HEK293 (cell line): Measurements from ENCODE around the gene ZNF416.

Experiments
- SP2 ChIP-seq: fragments of 450-650 bp; formaldehyde crosslinking; IDR thresholded peaks from 2 replicates; pipeline ENCODE4 v1.5.1; 2016; ENCODE audit warnings: missing biosample characterization, missing genetic modification characterization
- ZNF138 ChIP-seq: fragments of 450-650 bp; formaldehyde crosslinking; IDR thresholded peaks from 2 replicates; pipeline ENCODE4 v1.5.1; 2016; ENCODE audit warnings: missing biosample characterization, missing genetic modification characterization, borderline replicate concordance
- ZNF140 ChIP-seq: fragments of 450-650 bp; formaldehyde crosslinking; IDR thresholded peaks from 2 replicates; pipeline ENCODE4 v1.5.1; 2016; ENCODE audit warnings: missing biosample characterization, missing genetic modification characterization
- ZNF274 ChIP-seq, 2 experiments: fragments of 200-500 bp in 1 of 2; fragments of 450-650 bp in 1 of 2; sonication (Bioruptor generic) in 1 of 2; formaldehyde crosslinking in 1 of 2; IDR thresholded peaks; 2 replicates each; pipeline versions ENCODE4 v1.5.1 to v1.6.1; 2014 to 2016; ENCODE audit warnings: borderline replicate concordance in 1 of 2, inconsistent platforms in 1 of 2, low read length in 1 of 2, missing biosample characterization in 1 of 2, missing genetic modification characterization in 1 of 2
- ZNF354C ChIP-seq: fragments of 450-650 bp; formaldehyde crosslinking; IDR thresholded peaks from 2 replicates; pipeline ENCODE4 v1.5.1; 2016; ENCODE audit warnings: missing biosample characterization, missing genetic modification characterization, low read depth, borderline replicate concordance
- ZNF366 ChIP-seq: fragments of 450-650 bp; formaldehyde crosslinking; conservative IDR thresholded peaks from 2 replicates; pipeline ENCODE4 v1.5.1; 2016; ENCODE audit warnings: missing biosample characterization, missing genetic modification characterization
- ZNF558 ChIP-seq: fragments of 450-650 bp; formaldehyde crosslinking; IDR thresholded peaks from 2 replicates; pipeline ENCODE4 v1.5.1; 2016; ENCODE audit warnings: missing biosample characterization, missing genetic modification characterization
- ZNF785 ChIP-seq: fragments of 450-650 bp; formaldehyde crosslinking; IDR thresholded peaks from 2 replicates; pipeline ENCODE4 v1.5.1; 2016; ENCODE audit warnings: missing biosample characterization, missing genetic modification characterization
- TF ChIP-seq, protein P1 (sequence below): fragments of 450-650 bp; formaldehyde crosslinking; IDR thresholded peaks from 2 replicates; pipeline ENCODE4 v1.5.1; 2016; ENCODE audit warnings: missing biosample characterization, missing genetic modification characterization
- TF ChIP-seq, protein P2 (sequence below): fragments of 450-650 bp; formaldehyde crosslinking; IDR thresholded peaks from 2 replicates; pipeline ENCODE4 v1.5.1; 2016; ENCODE audit warnings: missing biosample characterization, missing genetic modification characterization
- TF ChIP-seq, protein P3 (sequence below): IDR thresholded peaks from 2 replicates; pipeline ENCODE4 v1.6.1; 2011; ENCODE audit warnings: mild to moderate bottlenecking, low read depth, low read length, borderline replicate concordance
- TF ChIP-seq, protein P4 (sequence below): fragments of 450-650 bp; formaldehyde crosslinking; IDR thresholded peaks from 2 replicates; pipeline ENCODE4 v1.5.1; 2016; ENCODE audit warnings: missing biosample characterization, missing genetic modification characterization, low read depth
- TF ChIP-seq, protein P5 (sequence below): fragments of 450-650 bp; formaldehyde crosslinking; IDR thresholded peaks from 2 replicates; pipeline ENCODE4 v1.5.1; 2016; ENCODE audit warnings: missing biosample characterization, missing genetic modification characterization

DNA sequence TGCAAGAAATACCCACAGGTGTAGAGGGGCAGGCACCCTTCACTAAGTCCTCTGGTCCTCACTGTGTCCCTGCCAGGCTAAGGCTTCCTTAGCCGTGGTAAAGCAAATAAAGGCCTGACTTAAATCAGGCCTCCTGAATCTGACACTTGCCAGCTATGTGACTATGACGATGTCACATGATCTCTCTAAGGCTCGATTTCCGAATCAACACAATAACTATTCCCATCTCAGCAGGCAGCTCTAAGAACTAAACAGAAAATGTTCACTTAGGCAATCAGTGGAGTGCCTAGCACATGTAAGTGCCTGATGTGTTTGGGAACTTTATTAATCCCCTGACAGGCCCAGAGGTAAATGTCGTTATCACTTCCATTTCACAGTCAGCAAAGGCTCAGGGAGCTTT lies 21.1 kb downstream of the ZNF416 start:
- TF ChIP-seq, protein P1, sequence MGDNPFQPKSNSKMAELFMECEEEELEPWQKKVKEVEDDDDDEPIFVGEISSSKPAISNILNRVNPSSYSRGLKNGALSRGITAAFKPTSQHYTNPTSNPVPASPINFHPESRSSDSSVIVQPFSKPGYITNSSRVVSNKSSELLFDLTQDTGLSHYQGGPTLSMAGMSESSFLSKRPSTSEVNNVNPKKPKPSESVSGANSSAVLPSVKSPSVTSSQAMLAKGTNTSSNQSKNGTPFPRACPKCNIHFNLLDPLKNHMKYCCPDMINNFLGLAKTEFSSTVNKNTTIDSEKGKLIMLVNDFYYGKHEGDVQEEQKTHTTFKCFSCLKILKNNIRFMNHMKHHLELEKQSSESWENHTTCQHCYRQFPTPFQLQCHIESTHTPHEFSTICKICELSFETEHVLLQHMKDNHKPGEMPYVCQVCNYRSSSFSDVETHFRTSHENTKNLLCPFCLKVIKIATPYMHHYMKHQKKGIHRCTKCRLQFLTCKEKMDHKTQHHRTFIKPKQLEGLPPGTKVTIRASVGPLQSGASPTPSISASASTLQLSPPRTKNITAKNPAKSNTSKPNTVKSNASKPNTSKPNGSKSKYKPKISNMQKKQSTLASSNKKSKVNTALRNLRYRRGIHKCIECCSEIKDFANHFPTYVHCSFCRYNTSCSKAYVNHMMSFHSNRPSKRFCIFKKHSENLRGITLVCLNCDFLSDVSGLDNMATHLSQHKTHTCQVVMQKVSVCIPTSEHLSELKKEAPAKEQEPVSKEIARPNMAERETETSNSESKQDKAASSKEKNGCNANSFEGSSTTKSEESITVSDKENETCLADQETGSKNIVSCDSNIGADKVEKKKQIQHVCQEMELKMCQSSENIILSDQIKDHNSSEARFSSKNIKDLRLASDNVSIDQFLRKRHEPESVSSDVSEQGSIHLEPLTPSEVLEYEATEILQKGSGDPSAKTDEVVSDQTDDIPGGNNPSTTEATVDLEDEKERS (tag by site-specific recombination) = no peak
- TF ChIP-seq, protein P2, sequence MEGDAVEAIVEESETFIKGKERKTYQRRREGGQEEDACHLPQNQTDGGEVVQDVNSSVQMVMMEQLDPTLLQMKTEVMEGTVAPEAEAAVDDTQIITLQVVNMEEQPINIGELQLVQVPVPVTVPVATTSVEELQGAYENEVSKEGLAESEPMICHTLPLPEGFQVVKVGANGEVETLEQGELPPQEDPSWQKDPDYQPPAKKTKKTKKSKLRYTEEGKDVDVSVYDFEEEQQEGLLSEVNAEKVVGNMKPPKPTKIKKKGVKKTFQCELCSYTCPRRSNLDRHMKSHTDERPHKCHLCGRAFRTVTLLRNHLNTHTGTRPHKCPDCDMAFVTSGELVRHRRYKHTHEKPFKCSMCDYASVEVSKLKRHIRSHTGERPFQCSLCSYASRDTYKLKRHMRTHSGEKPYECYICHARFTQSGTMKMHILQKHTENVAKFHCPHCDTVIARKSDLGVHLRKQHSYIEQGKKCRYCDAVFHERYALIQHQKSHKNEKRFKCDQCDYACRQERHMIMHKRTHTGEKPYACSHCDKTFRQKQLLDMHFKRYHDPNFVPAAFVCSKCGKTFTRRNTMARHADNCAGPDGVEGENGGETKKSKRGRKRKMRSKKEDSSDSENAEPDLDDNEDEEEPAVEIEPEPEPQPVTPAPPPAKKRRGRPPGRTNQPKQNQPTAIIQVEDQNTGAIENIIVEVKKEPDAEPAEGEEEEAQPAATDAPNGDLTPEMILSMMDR = no peak
- TF ChIP-seq ZNF274 (IDR thresholded peaks at IDR 0.05; ENCODE audit: low read length) (no peak), ZNF274 (tag by site-specific recombination; IDR thresholded peaks at IDR 0.05; ENCODE audit: borderline replicate concordance) (no peak), ZNF354C (no peak), ZNF785 (tag by site-specific recombination) (no peak), SP2 (no peak), ZNF138 (tag by site-specific recombination) (no peak), ZNF140 (no peak), ZNF558 (tag by site-specific recombination) (no peak), ZNF366 (no peak)
- TF ChIP-seq, protein P3, sequence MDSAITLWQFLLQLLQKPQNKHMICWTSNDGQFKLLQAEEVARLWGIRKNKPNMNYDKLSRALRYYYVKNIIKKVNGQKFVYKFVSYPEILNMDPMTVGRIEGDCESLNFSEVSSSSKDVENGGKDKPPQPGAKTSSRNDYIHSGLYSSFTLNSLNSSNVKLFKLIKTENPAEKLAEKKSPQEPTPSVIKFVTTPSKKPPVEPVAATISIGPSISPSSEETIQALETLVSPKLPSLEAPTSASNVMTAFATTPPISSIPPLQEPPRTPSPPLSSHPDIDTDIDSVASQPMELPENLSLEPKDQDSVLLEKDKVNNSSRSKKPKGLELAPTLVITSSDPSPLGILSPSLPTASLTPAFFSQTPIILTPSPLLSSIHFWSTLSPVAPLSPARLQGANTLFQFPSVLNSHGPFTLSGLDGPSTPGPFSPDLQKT = no peak
- TF ChIP-seq, protein P4, sequence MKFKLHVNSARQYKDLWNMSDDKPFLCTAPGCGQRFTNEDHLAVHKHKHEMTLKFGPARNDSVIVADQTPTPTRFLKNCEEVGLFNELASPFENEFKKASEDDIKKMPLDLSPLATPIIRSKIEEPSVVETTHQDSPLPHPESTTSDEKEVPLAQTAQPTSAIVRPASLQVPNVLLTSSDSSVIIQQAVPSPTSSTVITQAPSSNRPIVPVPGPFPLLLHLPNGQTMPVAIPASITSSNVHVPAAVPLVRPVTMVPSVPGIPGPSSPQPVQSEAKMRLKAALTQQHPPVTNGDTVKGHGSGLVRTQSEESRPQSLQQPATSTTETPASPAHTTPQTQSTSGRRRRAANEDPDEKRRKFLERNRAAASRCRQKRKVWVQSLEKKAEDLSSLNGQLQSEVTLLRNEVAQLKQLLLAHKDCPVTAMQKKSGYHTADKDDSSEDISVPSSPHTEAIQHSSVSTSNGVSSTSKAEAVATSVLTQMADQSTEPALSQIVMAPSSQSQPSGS (tag by site-specific recombination) = no peak
- TF ChIP-seq, protein P5, sequence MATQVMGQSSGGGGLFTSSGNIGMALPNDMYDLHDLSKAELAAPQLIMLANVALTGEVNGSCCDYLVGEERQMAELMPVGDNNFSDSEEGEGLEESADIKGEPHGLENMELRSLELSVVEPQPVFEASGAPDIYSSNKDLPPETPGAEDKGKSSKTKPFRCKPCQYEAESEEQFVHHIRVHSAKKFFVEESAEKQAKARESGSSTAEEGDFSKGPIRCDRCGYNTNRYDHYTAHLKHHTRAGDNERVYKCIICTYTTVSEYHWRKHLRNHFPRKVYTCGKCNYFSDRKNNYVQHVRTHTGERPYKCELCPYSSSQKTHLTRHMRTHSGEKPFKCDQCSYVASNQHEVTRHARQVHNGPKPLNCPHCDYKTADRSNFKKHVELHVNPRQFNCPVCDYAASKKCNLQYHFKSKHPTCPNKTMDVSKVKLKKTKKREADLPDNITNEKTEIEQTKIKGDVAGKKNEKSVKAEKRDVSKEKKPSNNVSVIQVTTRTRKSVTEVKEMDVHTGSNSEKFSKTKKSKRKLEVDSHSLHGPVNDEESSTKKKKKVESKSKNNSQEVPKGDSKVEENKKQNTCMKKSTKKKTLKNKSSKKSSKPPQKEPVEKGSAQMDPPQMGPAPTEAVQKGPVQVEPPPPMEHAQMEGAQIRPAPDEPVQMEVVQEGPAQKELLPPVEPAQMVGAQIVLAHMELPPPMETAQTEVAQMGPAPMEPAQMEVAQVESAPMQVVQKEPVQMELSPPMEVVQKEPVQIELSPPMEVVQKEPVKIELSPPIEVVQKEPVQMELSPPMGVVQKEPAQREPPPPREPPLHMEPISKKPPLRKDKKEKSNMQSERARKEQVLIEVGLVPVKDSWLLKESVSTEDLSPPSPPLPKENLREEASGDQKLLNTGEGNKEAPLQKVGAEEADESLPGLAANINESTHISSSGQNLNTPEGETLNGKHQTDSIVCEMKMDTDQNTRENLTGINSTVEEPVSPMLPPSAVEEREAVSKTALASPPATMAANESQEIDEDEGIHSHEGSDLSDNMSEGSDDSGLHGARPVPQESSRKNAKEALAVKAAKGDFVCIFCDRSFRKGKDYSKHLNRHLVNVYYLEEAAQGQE = no peak
